Gastroesophageal sphincter (tissue), 4 donors: Measurements from ENCODE around the gene PARM1. TPM values are rescaled to one million over a fixed set of nuclear protein-coding genes. Genes with fewer than 3 reads are reported as not detected.

Experiments
- ATAC-seq: fragments of 150-250 bp; one replicate; pipeline ENCODE4 v1.9.1; 2016; ENCODE audit warnings: mild to moderate bottlenecking, moderate library complexity
- H3K27ac ChIP-seq, 4 donors: fragments of 200-600 bp; sonication (generic) in 3 of 4; 1 replicate in 3 of 4; 2 replicates in 1 of 4; pipeline ENCODE4 v1.5.1; 2016 to 2019
- H3K27me3 ChIP-seq: fragments of 200-600 bp; sonication (generic); one replicate; pipeline ENCODE4 v1.5.1; 2019
- H3K36me3 ChIP-seq, 2 donors: fragments of 200-600 bp; sonication (generic); one replicate each; pipeline ENCODE4 v1.5.1; 2019; ENCODE audit warnings: control low read depth in 1 of 2
- H3K4me1 ChIP-seq, 3 donors: fragments of 200-600 bp; sonication (generic); 1 replicate in 2 of 3; 2 replicates in 1 of 3; pipeline ENCODE4 v1.5.1; 2016 to 2019; ENCODE audit warnings: control low read depth in 2 of 3
- H3K4me3 ChIP-seq, 2 donors: fragments of 200-600 bp; sonication (generic); one replicate each; pipeline ENCODE4 v1.5.1; 2019; ENCODE audit warnings: mild to moderate bottlenecking in 1 of 2, moderate library complexity in 1 of 2
- H3K9me3 ChIP-seq, 3 donors: fragments of 200-600 bp; sonication (generic); one replicate each; pipeline ENCODE4 v1.5.1; 2017 to 2019; ENCODE audit warnings: control low read depth in 2 of 3
- EP300 ChIP-seq: sonication (generic); formaldehyde crosslinking; IDR thresholded peaks from one replicate; pipeline ENCODE4 v1.6.1; 2017; ENCODE audit warnings: antibody characterized with exemption, mild to moderate bottlenecking
- POLR2A ChIP-seq, 2 donors: fragments of 450-650 bp; IDR thresholded peaks; one replicate each; pipeline ENCODE4 v1.6.1; 2017; ENCODE audit warnings: antibody characterized with exemption in 2 of 2, mild to moderate bottlenecking in 2 of 2, moderate library complexity in 1 of 2
- POLR2AphosphoS5 ChIP-seq: sonication (generic); formaldehyde crosslinking; IDR thresholded peaks from one replicate; pipeline ENCODE4 v1.6.1; 2017; ENCODE audit warnings: antibody characterized with exemption
- WGBS, 2 donors: methylation state at CpG; one replicate each; pipeline ENCODE4 v1.1.5; 2018; ENCODE audit warnings: low coverage in 1 of 2; 5-methylcytosine and 5-hydroxymethylcytosine counted together
- total RNA-seq, 4 donors: library from RNA; depleted of rRNA; stranded (reverse); fragments of >200 nt; gene quantifications; one replicate each; pipeline ENCODE4 v1.1.0, GENCODE V29; 2016
- TF ChIP-seq, protein P1 (sequence below), 4 experiments: fragments of 200-600 bp in 2 of 4; fragments of 450-650 bp in 2 of 4; sonication (generic) in 1 of 4; IDR thresholded peaks; one replicate each; pipeline ENCODE4 v1.5.1; 2017 to 2019; ENCODE audit warnings: antibody characterized with exemption in 4 of 4, mild to moderate bottlenecking in 2 of 4, moderate library complexity in 2 of 4

Gene PARM1
- total RNA-seq, 4 donors from 2014 or later: 17.7 to 24.1 (median 21.4) TPM

DNA sequence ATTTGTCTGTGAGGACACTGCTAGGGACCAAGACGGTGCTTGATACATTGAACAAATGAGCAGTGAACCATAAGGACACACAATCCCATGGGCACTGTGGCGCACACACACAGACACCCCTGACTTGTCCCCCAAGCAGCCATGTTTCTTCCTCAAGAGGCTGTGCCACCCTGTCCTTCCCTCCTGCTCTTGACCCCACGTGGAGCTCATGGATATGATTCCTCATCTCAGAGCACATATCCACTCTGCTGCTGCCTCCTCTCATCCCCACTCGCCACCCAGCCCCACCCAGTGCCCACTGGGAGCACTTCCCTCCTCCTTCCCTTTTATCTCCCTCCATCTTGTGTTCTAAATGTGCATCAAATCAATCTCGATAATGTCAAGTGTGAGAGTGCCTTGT lies 102.4 kb downstream of the PARM1 start:
- TF ChIP-seq POLR2A (IDR thresholded peaks at IDR 0.05) (no peak), EP300 (no peak), POLR2AphosphoS5 (no peak)
- TF ChIP-seq, protein P1, sequence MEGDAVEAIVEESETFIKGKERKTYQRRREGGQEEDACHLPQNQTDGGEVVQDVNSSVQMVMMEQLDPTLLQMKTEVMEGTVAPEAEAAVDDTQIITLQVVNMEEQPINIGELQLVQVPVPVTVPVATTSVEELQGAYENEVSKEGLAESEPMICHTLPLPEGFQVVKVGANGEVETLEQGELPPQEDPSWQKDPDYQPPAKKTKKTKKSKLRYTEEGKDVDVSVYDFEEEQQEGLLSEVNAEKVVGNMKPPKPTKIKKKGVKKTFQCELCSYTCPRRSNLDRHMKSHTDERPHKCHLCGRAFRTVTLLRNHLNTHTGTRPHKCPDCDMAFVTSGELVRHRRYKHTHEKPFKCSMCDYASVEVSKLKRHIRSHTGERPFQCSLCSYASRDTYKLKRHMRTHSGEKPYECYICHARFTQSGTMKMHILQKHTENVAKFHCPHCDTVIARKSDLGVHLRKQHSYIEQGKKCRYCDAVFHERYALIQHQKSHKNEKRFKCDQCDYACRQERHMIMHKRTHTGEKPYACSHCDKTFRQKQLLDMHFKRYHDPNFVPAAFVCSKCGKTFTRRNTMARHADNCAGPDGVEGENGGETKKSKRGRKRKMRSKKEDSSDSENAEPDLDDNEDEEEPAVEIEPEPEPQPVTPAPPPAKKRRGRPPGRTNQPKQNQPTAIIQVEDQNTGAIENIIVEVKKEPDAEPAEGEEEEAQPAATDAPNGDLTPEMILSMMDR (IDR thresholded peaks at IDR 0.05): no peak
- 95 to 100% methylated on average over 3 to 4 of the region's 5 CpGs for WGBS, 2 donors
- Histone ChIP-seq H3K9me3 (no peaks in the 10 kb centered on the region), H3K27me3 (no peaks in the 10 kb centered on the region), H3K4me1 (no peaks in the 10 kb centered on the region), H3K36me3 (no peaks in the 10 kb centered on the region), H3K27ac (no peak overlapping the region), H3K4me3 (no peak overlapping the region)
- no peak for ATAC-seq

DNA sequence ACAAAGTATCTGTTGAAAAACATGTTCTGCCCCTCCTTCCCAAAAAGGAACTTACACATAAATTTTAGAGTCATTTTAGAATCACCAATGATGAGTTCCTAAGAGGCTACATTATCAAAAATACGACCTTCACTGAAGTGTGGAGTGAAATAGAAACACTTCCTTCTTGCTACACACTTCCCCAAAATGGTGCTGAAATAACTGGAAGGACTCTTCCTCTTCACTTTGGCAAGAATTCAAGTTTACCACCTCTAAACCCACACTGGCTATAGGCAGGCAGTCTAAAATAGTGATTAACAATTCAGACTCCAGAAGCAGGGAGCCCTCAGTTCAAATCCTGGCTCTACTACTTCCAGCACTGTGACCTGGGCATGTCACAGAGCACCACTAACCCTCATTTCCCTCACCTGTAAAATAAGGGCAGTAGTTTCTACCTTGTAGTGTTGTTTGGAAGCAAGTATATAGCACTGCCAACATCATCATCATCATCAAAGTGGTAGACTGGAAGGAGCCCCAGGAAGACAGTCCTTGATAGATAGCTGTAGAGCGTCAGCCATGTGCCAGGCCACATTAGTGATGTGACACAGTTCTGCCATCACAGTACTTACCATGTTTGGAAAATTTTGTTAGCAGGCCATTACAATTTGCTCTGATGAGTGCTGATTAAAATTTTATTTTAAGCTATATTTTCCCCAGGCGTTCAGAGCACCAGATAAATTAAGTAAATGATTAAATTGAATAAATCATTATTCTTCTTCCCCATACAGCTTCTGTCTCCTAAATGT lies 103.3 kb downstream of the PARM1 start:
- H3K4me1 ChIP-seq: no peaks in the 10 kb centered on the region
- no peak for ATAC-seq
- H3K9me3 ChIP-seq: no peaks in the 10 kb centered on the region
- no peak overlapping the region for H3K4me3 ChIP-seq
- no peak for TF ChIP-seq POLR2A (IDR thresholded peaks at IDR 0.05)
- TF ChIP-seq POLR2AphosphoS5: no peak
- TF ChIP-seq EP300: no peak
- TF ChIP-seq, protein P1 (IDR thresholded peaks at IDR 0.05): no peak
- no peak overlapping the region for H3K27ac ChIP-seq
- 63 to 75% methylated on average over 2 to 3 of the region's 3 CpGs for WGBS, 2 donors
- H3K27me3 ChIP-seq: no peaks in the 10 kb centered on the region
- H3K36me3 ChIP-seq: no peaks in the 10 kb centered on the region

DNA sequence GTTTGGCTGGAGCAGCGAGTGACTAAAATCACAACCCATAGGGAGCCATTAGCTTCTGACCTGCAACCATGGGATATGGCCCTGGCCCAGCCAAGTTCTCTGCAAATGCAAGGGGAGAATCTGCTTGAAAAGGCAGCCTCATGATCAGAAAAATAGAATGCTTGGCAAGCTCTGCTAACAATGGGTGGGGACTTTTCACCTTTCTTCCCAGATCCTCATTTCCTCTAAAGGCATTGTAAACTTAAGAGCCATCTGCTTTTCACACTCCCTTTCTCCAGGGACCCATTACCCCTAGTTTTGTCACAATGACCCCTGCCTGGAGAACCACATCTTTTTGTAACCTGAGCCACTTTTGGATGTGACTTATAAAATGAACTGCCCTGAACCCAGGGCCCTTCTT lies 104.3 kb downstream of the PARM1 start:
- WGBS, 2 donors: 78% methylated on average over 1 of the region's 1 CpG; no CpG with 5 or more reads in 1 of the 2 donors
- no peak for ATAC-seq
- no peak overlapping the region for H3K4me3 ChIP-seq
- H3K27me3 ChIP-seq: no peaks in the 10 kb centered on the region
- H3K9me3 ChIP-seq: no peaks in the 10 kb centered on the region
- H3K36me3 ChIP-seq: no peaks in the 10 kb centered on the region
- H3K4me1 ChIP-seq: no peaks in the 10 kb centered on the region
- H3K27ac ChIP-seq: no peak overlapping the region
- TF ChIP-seq POLR2A (IDR thresholded peaks at IDR 0.05): no peak
- TF ChIP-seq POLR2AphosphoS5: no peak
- TF ChIP-seq, protein P1 (IDR thresholded peaks at IDR 0.05): no peak
- no peak for TF ChIP-seq EP300

DNA sequence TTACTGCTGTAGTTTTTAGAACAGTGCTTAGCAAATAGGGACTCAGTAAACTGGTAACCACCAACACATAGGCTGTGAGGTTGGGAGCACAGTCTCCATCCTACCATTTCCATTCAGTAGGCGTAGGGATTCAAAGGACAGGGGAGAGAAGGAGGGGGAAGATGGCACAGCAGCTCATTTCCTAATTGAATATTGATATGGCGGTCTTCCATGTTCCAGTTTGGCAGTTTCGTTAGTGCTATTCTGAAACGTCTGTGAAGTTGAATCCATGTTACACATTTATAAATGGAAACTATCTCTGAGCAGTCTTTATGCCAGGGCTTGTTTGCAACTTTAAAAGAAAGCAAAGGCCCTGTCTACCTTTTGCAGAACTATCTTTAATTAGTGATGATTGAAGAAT lies 105.5 kb downstream of the PARM1 start:
- WGBS, 2 donors: 71 to 93% methylated on average over 4 of the region's 4 CpGs
- no peak overlapping the region for H3K27ac ChIP-seq
- H3K36me3 ChIP-seq: no peaks in the 10 kb centered on the region
- no peak overlapping the region for H3K4me3 ChIP-seq
- no peaks in the 10 kb centered on the region for H3K9me3 ChIP-seq
- ATAC-seq: no peak
- no peaks in the 10 kb centered on the region for H3K27me3 ChIP-seq
- TF ChIP-seq POLR2AphosphoS5 (no peak), POLR2A (IDR thresholded peaks at IDR 0.05) (no peak), EP300 (no peak)
- TF ChIP-seq, protein P1 (IDR thresholded peaks at IDR 0.05): no peak
- H3K4me1 ChIP-seq: no peaks in the 10 kb centered on the region

DNA sequence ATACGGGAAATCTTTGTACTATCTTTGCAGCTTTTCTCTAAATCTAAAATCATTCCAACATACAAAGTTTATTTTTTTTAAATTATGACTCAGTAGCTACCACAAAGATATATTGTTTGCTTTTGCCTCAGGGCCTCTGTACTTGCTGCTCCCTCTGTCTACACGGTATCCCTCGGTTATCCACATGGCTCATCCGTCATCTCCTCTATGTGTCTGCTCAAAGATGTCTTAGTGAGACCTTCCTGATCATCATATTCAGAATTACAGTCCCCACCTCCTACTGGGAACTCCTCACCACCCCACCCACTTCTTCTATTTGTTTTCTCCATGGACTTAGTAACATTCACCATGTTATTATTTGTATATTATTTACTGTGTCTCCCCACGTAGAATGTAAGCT lies 107.8 kb downstream of the PARM1 start:
- TF ChIP-seq EP300: no peak
- no peak for TF ChIP-seq POLR2AphosphoS5
- TF ChIP-seq POLR2A (IDR thresholded peaks at IDR 0.05): no peak
- TF ChIP-seq, protein P1 (IDR thresholded peaks at IDR 0.05): no peak
- H3K4me3 ChIP-seq: no peak overlapping the region
- WGBS, 2 donors: 89 to 96% methylated on average over 3 to 5 of the region's 5 CpGs
- no peak for ATAC-seq
- no peaks in the 10 kb centered on the region for H3K27me3 ChIP-seq
- no peak overlapping the region for H3K27ac ChIP-seq
- H3K9me3 ChIP-seq: no peaks in the 10 kb centered on the region
- H3K36me3 ChIP-seq: no peaks in the 10 kb centered on the region
- H3K4me1 ChIP-seq: no peaks in the 10 kb centered on the region
